Activated CD4-positive, alpha-beta T cell treated with anti-CD3 and anti-CD28 coated beads for 24 hours (primary cell): ENCODE measurements around the gene ASCL1.

ENCODE experiments used
- DNase-seq, 2 donors: peaks; one replicate each; pipeline ENCODE4 v3.0.0-alpha.2; 2020; ENCODE audit warnings: low read depth in 2 of 2

The ASCL1 gene

GRCh38 chr12:102977945-102978706 is 20.7 kb downstream of the ASCL1 start:
- DNase-seq = no peak

GRCh38 chr12:102980350-102980749 is 22.9 kb downstream of the ASCL1 start:
- DNase-seq = no peak

- DNase-seq = no peak
Observed at GRCh38 chr12:102990419-102990818, 32.9 kb downstream of the ASCL1 start.

- DNase-seq = no peak
Observed at GRCh38 chr12:102992297-102992696, 34.8 kb downstream of the ASCL1 start.

GRCh38 chr12:102992720-102993119 is 35.2 kb downstream of the ASCL1 start:
- DNase-seq = no peak

GRCh38 chr12:102993537-102993936 is 36.1 kb downstream of the ASCL1 start:
- DNase-seq = no peak

- DNase-seq = no peak
Observed at GRCh38 chr12:102995372-102995771, 37.9 kb downstream of the ASCL1 start.
